Hepatocyte (in vitro differentiated cells): ENCODE data around the gene ATG16L1.

Experiments used
- EZH2 ChIP-seq: fragments of 200-600 bp; sonication (generic); IDR thresholded peaks from 2 replicates; pipeline ENCODE4 v1.6.1; 2016; ENCODE audit warnings: antibody characterized with exemption, mild to moderate bottlenecking, borderline replicate concordance
- EZH2phosphoT487 ChIP-seq: fragments of 200-600 bp; sonication (generic); IDR thresholded peaks from one replicate; pipeline ENCODE4 v1.6.1; 2018; ENCODE audit warnings: antibody characterized with exemption, mild to moderate bottlenecking, low read depth, moderate library complexity; ENCODE audit not compliant: unreplicated experiment, severe bottlenecking
- TF ChIP-seq, protein P1 (sequence below): fragments of 200-600 bp; sonication (generic); IDR thresholded peaks from 2 replicates; pipeline ENCODE4 v1.5.1; 2016; ENCODE audit warnings: antibody characterized with exemption, mild to moderate bottlenecking; ENCODE audit not compliant: poor library complexity

DNA sequence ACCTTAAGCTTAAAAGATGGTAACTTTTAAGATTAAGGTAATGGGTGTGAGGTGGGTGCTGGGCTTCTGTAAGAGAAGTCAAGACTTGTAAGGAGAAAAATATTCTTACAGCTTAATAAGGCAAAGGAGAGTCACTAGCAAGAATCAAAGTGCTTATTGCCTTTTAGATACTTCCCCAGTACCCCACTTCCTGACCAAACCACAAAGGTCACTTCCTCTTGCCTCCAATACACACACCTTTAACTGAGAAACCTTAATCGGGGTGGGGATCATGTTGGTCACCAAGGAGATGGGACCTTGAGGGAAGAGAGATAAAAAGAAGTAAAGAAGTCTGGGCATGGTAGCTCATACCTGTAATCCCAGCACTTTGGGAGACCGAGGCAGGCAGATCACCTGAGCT is 10.6 kb upstream of the ATG16L1 start:
- TF ChIP-seq, protein P1, sequence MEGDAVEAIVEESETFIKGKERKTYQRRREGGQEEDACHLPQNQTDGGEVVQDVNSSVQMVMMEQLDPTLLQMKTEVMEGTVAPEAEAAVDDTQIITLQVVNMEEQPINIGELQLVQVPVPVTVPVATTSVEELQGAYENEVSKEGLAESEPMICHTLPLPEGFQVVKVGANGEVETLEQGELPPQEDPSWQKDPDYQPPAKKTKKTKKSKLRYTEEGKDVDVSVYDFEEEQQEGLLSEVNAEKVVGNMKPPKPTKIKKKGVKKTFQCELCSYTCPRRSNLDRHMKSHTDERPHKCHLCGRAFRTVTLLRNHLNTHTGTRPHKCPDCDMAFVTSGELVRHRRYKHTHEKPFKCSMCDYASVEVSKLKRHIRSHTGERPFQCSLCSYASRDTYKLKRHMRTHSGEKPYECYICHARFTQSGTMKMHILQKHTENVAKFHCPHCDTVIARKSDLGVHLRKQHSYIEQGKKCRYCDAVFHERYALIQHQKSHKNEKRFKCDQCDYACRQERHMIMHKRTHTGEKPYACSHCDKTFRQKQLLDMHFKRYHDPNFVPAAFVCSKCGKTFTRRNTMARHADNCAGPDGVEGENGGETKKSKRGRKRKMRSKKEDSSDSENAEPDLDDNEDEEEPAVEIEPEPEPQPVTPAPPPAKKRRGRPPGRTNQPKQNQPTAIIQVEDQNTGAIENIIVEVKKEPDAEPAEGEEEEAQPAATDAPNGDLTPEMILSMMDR = no peak
- TF ChIP-seq EZH2 (no peak), EZH2phosphoT487 (no peak)
